Activated CD8-positive, alpha-beta memory T cell treated with anti-CD3 and anti-CD28 coated beads for 24 hours (primary cell): ENCODE measurements around the gene CNPPD1.
"Not testable (repeated sequence)": the region's sequence is repeated elsewhere in the genome, so short reads cannot be mapped to it uniquely, and the experiment has no call there.

Experiments
- DNase-seq: peaks from one replicate; pipeline ENCODE4 v3.0.0-alpha.2; 2020

CNPPD1 gene

DNA sequence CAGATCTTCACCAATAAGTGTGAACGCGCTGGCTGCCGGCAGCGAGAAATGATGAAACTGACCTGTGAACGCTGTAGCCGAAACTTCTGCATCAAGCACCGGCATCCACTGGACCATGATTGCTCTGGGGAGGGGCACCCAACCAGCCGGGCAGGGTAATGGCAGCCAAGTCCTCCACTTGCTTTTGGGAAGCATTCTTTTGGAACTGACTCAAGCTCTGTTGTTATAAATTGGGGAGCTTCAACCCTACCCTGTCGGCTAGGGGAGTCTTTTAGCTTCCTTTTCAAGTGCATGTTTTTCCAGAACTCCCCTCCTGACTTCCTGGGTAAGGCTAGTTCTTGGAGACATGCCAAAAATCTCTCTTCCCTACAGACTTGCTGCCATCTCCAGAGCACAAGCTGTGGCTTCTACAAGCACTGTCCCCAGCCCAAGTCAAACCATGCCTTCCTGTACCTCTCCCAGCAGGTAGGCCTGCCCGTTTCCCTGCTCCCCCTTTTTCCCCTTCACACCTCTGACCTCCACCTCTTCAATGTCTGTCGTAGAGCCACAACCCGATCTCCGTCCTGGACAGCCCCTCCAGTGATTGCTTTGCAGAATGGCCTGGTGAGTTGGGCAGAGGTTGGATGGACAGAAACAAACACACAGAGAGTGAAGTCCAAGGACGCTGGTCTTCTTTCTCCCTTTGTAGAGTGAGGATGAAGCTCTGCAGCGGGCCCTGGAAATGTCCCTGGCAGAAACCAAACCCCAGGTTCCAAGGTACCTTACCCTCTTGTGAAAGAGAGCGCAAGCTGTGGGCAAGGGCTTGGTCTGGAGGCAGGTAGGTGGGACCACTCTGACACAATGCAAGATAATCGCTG, 31.4 kb upstream of the CNPPD1 start:
- no peak for DNase-seq

DNA sequence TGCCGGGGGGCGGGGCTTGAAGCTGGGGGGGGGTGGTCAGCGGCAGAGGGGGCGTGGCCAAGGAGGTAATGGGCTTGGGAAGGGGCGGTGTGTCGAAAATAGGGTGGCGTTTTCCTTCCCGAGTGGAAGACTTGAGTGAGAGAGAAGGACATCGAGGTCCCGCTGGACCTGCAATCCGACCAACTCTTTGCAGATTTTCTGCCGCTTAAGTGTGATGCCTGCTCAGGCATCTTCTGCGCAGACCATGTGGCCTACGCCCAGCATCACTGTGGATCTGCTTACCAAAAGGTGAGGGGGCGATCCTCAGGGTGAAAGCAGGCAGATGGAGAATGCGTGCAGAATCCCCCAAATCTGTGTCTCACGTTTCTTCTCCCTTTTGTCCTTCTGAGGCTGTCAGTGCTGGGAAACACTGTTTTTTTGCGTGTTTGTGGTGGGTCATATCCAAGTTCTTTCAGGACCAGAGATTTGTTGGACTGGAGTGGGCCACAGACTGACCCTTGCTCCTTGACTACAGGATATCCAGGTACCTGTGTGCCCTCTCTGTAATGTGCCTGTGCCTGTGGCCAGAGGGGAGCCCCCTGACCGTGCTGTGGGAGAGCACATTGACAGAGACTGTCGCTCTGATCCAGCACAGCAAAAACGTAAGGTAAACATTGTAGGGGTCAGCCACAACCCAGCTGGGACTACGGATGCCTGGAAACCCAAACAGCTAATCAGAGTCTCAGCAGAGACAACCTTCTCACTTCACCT, 30.6 kb upstream of the CNPPD1 start:
- DNase-seq, result no peak

DNA sequence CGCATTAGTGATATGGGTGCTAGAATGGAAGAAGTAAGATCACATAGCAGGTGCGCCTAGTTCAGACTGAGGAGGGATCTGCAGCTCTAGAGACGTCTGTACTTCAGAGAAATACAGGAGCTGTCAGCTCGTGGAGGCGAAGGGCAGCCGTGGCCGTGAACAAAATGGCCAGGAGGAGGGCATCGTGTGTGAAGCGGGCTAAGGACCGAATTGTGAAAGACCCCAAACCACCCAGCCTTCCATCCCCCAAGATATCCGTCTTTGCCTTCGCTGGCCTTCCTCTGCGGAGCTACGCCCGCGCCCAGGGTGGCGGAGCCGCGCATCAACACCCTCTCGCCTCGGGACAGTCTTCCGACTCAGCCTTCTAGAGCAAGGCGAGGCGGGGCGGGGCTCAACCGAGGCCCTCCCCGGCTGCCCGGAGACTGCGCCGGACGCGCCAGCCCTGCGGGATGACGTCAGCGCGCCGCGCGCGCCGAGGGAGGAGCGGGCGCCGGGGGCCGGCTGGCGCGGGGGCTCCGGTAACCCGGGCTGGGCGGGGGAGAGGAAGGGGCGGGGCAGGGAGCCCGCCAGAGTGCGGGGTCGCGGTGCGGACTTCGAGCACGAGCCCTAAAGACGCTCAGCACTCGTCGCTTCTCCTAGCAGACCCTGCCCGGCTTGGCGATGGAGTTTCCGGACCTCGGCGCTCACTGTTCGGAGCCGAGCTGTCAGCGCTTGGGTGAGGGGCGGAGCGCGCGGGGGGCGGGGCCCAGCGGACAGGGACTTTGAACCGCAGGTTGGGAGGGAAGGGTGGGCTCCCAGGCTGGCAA, 29.8 kb upstream of the CNPPD1 start, which contains the start of gene ZFAND2B:
TSS of gene ZFAND2B (plus strand) at position 455 of the 806 bp plus-strand sequence. CDS start at position 661, 206 bp downstream.
- DNase-seq, result peak; percentile 98

DNA sequence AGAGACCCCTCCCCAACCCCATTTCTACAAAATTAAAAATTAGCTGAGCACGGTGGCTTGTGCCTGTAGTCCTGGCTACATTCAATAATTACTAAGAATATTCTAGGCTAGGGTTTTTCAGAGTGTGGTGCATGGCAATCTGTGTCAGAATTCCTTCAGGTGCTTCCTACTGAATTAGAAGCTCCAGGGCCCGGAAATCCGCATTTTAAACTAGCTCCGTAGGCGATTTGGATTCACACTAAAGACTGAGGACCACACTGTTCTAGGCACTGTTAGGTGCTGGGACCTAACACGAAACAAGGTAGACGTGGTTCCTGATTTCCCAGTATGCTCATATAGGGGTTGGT, 29.2 kb upstream of the CNPPD1 start:
- no peak for DNase-seq

DNA sequence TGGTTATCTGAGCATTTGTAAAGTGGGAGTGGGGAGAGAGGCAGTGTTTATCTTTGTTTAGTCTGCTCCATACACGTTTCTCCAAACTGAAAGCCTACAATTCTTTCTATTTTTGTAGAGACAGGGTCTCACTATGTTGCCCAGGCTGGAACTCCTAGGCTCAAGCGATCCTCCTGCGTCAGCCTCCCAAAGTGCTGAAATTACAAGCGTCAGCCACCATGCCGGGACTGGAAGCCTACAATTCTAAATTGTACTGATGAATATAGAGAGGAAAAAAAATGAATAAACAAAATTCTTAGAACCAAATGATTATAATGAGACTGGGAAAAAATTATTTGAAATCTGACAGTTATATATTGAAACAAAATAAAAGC, 28.4 kb upstream of the CNPPD1 start:
- no peak for DNase-seq

DNA sequence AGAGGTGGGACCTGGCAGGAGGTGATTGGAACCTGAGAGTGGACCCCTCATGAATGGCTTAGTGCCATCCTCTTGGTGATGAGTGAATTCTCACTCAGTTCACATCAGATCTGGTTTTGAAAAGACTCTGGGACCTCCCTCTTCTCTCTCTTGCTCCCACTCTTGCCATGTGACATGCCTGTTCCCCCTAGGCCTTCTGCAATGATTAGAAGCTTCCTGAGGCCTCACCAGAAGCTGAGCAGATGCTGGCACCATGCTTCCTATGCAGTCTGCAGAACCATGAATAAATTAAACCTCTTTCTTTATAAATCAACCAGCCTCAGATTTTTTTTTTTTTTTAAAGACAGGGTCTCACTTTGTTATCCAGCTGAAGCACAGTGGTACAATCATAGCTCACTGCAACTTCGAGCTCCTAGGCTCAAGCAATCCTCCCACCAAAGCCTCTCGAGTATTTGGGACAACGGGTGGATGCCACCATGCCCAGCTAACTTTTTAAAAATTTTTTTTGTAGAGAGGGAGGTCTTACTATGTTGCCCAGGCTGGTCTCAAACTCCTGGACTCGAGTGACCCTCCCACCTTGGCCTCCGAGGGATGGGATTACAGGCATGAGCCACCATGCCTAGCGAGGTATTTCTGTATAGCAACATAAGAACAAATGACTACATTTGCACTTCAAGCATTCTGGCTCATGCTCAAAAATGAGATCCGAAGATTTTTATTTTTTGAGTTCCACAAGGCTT, 27.9 kb upstream of the CNPPD1 start:
- DNase-seq, result no peak

DNA sequence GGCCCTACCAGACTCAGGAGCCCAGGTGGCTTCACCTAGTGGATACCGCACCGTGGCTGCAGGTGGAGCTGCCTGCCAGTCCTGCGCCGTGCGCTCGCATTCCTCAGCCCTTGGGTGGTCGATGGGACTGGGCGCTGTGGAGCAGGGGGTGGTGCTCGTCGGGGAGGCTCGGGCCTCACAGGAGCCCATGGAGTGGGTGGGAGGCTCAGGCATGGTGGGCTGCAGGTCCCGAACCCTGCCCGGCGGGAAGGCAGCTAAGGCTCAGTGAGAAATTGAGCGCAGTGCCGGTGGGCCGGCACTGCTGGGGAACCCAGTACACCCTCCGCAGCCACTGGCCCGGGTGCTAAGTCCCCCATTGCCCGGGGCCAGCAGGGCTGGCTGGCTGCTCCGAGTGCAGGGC, 24.6 kb upstream of the CNPPD1 start:
- DNase-seq, result not testable (repeated sequence)

DNA sequence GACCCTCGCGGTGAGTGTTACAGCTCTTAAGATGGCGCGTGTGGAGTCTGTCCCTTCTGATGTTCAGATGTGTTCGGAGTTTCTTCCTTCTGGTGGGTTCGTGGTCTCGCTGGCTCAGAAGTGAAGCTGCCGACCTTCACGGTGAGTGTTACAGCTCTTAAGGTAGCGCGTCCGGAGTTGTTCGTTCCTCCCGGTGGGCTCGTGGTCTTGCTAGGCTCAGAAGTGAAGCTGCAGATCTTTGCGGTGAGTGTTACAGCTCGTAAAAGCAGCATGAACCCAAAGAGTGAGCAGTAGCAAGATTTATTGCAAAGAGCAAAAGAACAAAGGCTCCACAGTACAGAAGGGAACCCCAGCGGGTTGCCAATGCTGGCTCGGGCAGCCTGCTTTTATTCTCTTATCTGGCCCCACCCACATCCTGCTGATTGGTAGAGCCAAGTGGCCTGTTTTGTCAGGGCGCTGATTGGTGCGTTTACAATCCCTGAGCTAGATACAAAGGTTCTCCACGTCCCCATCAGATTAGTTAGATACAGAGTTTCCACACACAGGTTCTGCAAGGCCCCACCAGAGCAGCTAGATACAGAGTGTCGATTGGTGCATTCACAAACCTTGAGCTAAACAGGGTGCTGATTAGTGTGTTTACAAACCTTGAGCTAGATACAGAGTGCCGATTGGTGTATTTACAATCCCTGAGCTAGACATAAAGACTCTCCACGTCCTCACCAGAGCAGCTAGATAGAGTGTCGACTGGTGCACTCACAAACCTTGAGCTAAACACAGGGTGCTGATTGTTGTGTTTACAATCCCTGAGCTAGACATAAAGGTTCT, 24.0 kb upstream of the CNPPD1 start:
- DNase-seq, result peak; percentile 83

DNA sequence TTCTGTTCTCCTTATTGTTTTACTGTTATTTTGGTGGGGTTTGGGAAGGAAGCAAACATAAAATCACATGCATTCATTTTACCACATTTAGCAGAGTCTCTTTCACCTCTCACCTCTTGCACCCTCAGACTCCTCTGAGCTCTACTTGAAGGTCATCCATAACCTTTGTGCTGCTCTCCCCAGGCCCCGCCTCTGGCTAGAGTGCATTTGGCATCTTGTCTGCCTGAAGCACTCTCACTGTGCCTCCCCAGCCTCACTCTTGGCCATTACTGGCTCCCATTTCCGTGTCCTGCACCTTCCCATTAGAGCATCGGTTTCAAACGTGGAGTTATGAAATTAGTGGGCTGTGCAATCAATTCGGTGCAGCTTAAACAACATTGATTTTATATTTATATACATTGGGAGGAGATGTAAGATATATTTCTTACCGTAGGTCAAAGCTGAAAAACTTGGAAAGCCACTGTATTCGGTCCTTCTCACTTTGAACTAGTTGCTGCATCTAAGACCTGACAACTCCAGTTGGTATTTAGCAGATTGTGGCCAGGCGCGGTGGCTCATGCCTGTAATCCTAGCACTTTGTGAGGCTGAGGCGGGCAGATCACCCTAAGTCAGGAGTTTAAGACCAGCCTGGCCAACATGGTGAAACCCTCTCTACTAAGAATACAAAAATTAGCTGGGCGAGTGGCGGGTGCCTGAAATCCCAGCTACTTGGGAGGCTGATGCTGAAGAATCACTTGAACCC, 22.9 kb upstream of the CNPPD1 start:
- no peak for DNase-seq

DNA sequence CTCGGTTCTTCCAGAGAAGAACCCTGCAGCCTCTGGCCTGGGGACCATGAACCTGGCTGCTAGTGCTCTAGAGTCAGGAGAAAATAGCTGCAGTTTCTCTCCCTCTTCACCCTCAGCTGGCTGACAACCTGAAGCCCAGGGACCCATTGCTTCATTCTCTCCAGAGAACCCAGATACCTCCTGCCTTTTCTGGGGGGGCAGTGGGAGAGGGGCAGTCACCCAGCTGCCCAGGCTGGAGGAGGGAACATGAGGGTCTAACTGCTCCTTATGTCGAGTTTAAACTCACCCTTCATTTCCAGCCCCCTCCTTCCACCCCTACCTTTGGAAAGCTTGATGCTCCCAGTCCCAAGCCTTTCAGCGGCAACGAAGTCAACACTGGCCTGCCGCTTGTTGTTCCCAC, 22.2 kb upstream of the CNPPD1 start:
- DNase-seq, result no peak

DNA sequence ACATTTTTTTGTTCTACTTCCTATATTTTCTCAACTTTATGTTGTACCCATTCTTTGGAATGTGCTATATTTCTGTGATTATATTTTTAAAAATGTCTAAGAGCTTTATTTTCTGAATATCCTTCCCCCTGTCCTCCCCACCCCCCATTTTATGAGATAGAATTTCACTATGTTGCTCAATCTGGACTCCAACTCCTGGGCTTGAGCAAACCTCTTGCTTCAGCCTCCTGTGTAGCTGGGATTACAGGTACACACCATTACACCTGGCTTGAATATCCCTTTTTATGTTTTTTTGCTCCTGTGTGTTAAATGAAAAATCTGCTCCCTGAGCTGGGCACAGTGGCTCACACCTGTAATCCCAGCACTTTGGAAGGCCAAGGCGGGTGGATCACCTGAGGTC, 20.7 kb upstream of the CNPPD1 start:
- no peak for DNase-seq

DNA sequence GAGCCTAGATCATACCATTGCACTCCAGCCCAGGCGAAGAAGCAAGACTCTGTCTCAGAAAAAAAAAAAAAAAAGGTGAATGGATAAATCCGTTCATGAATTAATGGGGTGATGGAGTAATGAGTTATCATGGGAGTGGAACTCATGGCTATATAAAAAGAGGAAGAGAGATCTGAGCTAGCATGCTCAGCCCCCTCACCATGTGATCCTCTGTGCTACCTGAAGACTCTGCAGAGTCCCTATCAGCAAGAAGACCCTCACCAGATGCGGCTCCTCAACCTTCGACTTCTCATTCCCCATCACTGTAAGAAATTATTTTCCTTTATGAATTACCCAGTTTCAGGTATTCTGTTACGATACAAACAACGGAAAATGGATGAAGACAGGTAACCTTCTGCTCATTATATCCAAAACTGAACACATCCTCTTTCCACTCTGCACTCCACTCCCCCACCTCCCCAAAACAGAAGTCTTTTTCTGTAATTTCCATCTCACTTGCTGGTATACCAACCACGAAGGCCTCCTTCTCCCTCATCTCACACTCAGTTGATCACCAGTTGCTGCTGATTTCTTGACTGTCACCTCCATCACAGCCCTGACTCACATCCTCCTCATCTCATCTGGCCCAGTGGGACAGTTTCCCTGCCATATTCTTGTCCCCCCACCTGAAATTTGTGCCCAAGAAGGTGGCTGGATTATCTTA, 10.2 kb upstream of the CNPPD1 start:
- DNase-seq, result no peak

DNA sequence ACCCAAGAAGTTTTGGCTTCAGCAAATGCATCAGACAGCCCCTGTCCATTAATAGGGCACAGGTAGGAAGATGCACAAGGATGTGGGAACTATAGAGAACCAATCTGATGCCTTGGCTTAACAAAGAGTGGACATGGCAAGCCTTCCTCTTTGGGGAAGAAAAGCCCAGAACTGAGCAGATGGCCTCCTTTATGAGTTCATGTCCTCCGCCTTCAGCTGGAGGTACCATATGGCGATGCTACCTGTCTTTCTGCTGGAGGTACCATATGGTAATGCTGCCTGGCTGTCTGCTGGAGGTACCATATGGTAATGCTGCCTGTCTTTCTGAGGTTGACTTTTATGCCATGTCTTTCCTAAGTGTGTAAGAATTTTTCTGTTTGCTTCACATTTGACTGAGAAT, 7.4 kb upstream of the CNPPD1 start:
- DNase-seq, result no peak

DNA sequence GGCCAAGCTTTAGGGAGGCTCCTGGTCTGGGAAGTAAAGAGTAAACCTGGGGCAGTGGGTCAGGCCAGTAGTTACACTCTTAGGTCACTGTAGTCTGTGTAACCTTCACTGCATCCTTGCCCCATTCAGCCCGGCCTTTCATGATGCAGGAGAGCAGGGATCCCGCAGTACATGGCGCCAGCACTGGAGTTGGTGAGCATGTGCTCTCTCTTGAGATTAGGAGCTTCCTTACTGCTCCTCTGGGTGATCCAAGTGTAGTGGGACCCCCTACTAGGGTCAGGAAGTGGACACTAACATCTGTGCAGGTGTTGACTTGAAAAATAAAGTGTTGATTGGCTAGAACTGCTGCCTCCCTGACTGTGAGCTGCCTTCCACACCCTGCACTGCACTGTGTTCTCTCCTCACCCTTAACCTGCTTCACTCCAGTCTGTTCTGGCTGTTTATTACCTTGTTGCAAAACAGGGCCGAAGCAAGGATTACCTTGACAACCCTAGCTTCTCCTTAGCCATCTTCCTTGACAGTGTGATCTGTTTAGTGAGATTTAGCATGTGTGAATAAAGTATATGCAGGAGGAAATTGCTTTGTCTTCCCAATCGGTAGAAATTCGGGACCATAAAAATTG, 6.5 kb upstream of the CNPPD1 start:
- DNase-seq, result no peak

DNA sequence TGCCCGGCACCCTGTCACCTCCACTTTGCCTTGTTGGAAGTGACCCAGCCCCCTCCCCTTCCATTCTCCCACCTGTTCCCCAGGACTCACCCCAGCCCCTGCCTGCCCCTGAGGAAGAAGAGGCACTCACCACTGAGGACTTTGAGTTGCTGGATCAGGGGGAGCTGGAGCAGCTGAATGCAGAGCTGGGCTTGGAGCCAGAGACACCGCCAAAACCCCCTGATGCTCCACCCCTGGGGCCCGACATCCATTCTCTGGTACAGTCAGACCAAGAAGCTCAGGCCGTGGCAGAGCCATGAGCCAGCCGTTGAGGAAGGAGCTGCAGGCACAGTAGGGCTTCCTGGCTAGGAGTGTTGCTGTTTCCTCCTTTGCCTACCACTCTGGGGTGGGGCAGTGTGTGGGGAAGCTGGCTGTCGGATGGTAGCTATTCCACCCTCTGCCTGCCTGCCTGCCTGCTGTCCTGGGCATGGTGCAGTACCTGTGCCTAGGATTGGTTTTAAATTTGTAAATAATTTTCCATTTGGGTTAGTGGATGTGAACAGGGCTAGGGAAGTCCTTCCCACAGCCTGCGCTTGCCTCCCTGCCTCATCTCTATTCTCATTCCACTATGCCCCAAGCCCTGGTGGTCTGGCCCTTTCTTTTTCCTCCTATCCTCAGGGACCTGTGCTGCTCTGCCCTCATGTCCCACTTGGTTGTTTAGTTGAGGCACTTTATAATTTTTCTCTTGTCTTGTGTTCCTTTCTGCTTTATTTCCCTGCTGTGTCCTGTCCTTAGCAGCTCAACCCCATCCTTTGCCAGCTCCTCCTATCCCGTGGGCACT, 5.8 kb upstream of the CNPPD1 start:
- DNase-seq, result no peak

DNA sequence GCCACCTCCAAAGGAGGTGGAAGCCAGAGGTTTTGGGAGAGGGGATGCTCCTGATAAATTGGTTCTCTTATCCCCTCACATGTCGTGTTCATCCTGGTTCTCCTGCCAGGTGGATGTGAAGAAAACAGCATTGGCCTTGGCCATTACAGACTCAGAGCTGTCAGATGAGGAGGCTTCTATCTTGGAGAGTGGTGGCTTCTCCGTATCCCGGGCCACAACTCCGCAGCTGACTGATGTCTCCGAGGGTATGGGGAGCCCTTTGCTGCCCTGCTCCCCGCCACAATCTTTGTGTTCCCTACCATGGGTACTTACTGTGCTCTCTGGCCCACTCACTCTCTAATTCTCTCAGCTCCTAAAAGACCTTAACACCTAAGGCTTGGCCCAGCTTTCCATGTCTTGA, 4.8 kb upstream of the CNPPD1 start:
- no peak for DNase-seq

DNA sequence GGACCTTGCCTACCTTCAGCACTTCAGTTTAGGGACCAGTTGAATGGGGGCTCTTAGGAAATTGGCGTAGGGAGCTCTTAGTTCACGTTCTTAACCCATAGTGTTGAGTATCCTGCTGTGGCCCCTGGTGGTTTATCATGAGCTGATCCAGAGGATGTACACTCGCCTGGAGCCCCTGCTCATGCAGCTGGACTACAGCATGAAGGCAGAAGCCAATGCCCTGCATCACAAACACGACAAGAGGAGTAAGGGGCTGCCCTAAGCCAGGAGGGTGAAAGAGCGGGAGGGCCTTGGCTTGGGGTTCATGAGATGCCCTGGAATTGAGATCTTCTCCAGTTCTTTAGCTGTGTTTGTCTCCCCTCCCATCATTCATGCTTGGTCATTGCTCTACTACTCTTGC, 4.2 kb upstream of the CNPPD1 start:
- no peak for DNase-seq

DNA sequence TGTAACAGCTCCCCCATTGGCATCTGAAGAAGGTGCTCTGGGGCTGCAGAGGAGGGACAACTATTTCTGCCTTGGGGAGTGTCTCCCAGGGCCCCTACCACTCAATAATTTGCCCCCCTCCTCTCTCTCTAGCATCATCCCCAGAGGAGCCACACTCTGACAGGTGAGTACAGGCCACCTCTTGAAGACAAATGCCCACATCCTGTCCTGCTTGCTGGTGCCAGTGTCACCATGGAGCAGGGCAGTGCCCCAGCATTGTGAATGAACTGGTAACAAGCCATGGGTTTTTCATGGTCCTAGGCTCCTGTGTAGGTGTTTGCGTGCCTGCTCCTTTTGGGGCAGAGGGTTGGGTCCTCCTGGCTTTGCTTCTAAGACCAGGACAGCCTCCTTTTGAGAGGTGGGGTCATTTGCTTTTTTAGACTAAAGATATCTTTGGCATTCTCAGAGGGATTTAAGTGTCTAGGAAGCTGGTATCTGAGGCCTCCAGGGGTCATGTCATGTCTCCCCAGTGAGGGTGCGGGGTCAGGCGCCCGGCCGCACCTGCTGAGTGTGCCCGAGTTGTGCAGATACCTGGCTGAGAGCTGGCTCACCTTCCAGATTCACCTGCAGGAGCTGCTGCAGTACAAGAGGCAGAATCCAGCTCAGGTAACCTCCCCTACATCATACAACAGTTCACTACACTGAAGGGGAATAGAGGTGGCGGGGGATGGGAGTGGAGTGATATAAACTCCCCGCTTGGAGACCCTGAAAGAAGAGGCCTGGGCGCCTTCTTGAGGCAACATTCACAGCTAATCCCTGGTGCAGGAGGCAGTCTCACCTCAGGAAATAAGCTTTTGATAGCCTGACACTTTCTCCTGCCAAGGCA, 3.1 kb upstream of the CNPPD1 start:
- DNase-seq, result no peak
